AG04450 (cell line): ENCODE measurements around the gene PATL2. TPM values are rescaled to one million over a fixed set of nuclear protein-coding genes. Genes with fewer than 3 reads are reported as not detected.
A peak's percentile ranks its signal among the peaks of the same experiment; 100 is the strongest.
"Not testable (repeated sequence)": the region's sequence is repeated elsewhere in the genome, so short reads cannot be mapped to it uniquely, and the experiment has no call there.

ENCODE experiments used
- CTCF ChIA-PET: fragments of 300-600, 350-600 bp; formaldehyde crosslinking; extraction: SDS; loops from one replicate; lab custom pipeline; 2022; ENCODE audit warnings: antibody characterized with exemption, inconsistent platforms; lab: Charles Lee
- POLR2A ChIA-PET: fragments of 350-600 bp; formaldehyde crosslinking; extraction: SDS; loops from one replicate; lab custom pipeline; 2021; ENCODE audit warnings: antibody characterized with exemption, inconsistent platforms; lab: Yijun Ruan, JAX
- DNase-seq: peaks from one replicate; pipeline ENCODE4 v3.0.0-alpha.2; 2011; ENCODE audit warnings: low read depth, low spot score
- H3K27ac ChIP-seq: one replicate; pipeline ENCODE4 v1.5.1; 2012; ENCODE audit warnings: low read depth, low read length, control low read depth
- H3K27me3 ChIP-seq: one replicate; pipeline ENCODE4 v1.6.0; 2012; ENCODE audit warnings: low read length; ENCODE audit not compliant: control insufficient read depth, insufficient read depth
- H3K4me3 ChIP-seq: 2 replicates; pipeline ENCODE4 v1.5.1; 2011; ENCODE audit warnings: mild to moderate bottlenecking, low read depth, low read length, control low read depth
- H3K9me3 ChIP-seq: 2 replicates; pipeline ENCODE4 v1.5.1; 2012; ENCODE audit warnings: low read length; ENCODE audit not compliant: control insufficient read depth, insufficient read depth
- polyA plus RNA-seq: library from polyadenylated mRNA; depleted of rRNA; stranded (reverse); fragments of >200 nt; gene quantifications from 2 replicates; pipeline ENCODE4 v1.2.3, GENCODE V29; 2011
- TF ChIP-seq, protein P1 (sequence below): IDR thresholded peaks from 2 replicates; pipeline ENCODE4 v1.5.1; 2011; ENCODE audit warnings: low read depth, low read length, control low read depth, inconsistent platforms

PATL2 gene
- polyA plus RNA-seq, 1 experiment: 0.50 TPM

- peak overlapping the region; percentile 83 for H3K4me3 ChIP-seq
- POLR2A ChIA-PET: interaction anchor here (1.0 to 4.6 kb wide), 3 partner anchors 17 to 192 kb away, joined by 4 to 67 read pairs (median 7); partner anchors contain the start of genes B2M, EIF3J, PATL2 and SPG11
- peak; percentile 95 for DNase-seq
- CTCF ChIA-PET: interaction anchor here (1.0 to 7.2 kb wide), 4 partner anchors 10 to 64 kb away, joined by 3 to 41 read pairs (median 24); partner anchors contain the start of genes B2M, PATL2 and SPG11
- TF ChIP-seq, protein P1, sequence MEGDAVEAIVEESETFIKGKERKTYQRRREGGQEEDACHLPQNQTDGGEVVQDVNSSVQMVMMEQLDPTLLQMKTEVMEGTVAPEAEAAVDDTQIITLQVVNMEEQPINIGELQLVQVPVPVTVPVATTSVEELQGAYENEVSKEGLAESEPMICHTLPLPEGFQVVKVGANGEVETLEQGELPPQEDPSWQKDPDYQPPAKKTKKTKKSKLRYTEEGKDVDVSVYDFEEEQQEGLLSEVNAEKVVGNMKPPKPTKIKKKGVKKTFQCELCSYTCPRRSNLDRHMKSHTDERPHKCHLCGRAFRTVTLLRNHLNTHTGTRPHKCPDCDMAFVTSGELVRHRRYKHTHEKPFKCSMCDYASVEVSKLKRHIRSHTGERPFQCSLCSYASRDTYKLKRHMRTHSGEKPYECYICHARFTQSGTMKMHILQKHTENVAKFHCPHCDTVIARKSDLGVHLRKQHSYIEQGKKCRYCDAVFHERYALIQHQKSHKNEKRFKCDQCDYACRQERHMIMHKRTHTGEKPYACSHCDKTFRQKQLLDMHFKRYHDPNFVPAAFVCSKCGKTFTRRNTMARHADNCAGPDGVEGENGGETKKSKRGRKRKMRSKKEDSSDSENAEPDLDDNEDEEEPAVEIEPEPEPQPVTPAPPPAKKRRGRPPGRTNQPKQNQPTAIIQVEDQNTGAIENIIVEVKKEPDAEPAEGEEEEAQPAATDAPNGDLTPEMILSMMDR: no peak
- H3K27me3 ChIP-seq: no peaks in the 10 kb centered on the region
- no peaks in the 10 kb centered on the region for H3K9me3 ChIP-seq
- peak overlapping the region; percentile 95 for H3K27ac ChIP-seq
These were observed 17.7 kb upstream of the PATL2 start for GRCh38 chr15:44728576-44729407.

DNA sequence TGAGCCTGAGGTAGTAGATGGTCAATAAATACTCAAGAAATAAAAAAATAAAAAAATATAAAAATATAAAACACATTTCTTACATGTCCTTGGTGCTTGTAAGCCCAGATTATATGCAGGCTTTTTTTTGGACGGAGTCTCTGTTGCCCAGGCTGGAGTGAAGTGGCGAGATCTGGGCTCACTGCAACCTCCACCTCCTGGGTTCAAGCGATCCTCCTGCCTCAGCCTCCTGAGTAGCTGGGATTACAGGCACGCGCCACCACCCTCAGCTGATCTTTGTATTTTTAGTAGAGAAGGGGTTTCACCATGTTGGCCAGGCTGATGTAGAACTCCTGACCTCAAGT, 17.1 kb upstream of the PATL2 start:
- Histone ChIP-seq H3K4me3 (peak overlapping the region; percentile 83), H3K27ac (peak overlapping the region; percentile 95)
- CTCF ChIA-PET: interaction anchor here (1.0 to 7.2 kb wide), 3 partner anchors 10 to 64 kb away, joined by 14 to 41 read pairs (median 34); partner anchors contain the start of genes B2M and SPG11
- not testable (repeated sequence) for H3K27me3 ChIP-seq, DNase-seq, H3K9me3 ChIP-seq
- POLR2A ChIA-PET: interaction anchor here (0.6 to 4.6 kb wide), 4 partner anchors 8 to 191 kb away, joined by 3 to 67 read pairs (median 6); partner anchors contain the start of genes B2M, EIF3J, PATL2 and SPG11

- no peak for DNase-seq
- POLR2A ChIA-PET: interaction anchor here (0.6 to 4.6 kb wide), 2 partner anchors 9 to 16 kb away, joined by 3 to 67 read pairs; partner anchors contain the start of genes B2M, PATL2 and TRIM69
- Histone ChIP-seq H3K27me3 (no peaks in the 10 kb centered on the region), H3K4me3 (no peak overlapping the region), H3K27ac (peak overlapping the region; percentile 95), H3K9me3 (no peaks in the 10 kb centered on the region)
- CTCF ChIA-PET: interaction anchor here (0.7 to 7.2 kb wide), 3 partner anchors 11 to 63 kb away, joined by 3 to 41 read pairs (median 34); partner anchors contain the start of genes B2M and SPG11
- TF ChIP-seq, protein P1: no peak
These were observed 16.5 kb upstream of the PATL2 start for GRCh38 chr15:44727485-44728231.

GRCh38 chr15:44726568-44727484, 15.7 kb upstream of the PATL2 start:
- no peaks in the 10 kb centered on the region for H3K9me3 ChIP-seq
- H3K27ac ChIP-seq: peak overlapping the region; percentile 85
- H3K27me3 ChIP-seq: no peaks in the 10 kb centered on the region
- POLR2A ChIA-PET: interaction anchor here (0.5 to 4.6 kb wide), 5 partner anchors 9 to 152 kb away, joined by 3 to 67 read pairs (median 3); partner anchors contain the start of genes B2M and PATL2
- no peak overlapping the region for H3K4me3 ChIP-seq
- TF ChIP-seq, protein P1: peak; percentile 28
- DNase-seq: peak; percentile 78
- CTCF ChIA-PET: interaction anchor here (0.7 to 7.2 kb wide), 8 partner anchors 10 to 143 kb away, joined by 3 to 41 read pairs (median 4); partner anchors contain the start of genes B2M, PATL2, SPG11 and TRIM69
